Fibroblast of the aortic adventitia (primary cell): ENCODE measurements around the gene EXOC7. TPM values are rescaled to one million over a fixed set of nuclear protein-coding genes. Genes with fewer than 3 reads are reported as not detected.

Experiments used
- DNase-seq: peaks from one replicate; pipeline ENCODE4 v3.0.0-alpha.2; 2010; ENCODE audit warnings: low read depth
- H3K4me3 ChIP-seq: 2 replicates; pipeline ENCODE4 v1.5.1; 2011; ENCODE audit warnings: low read depth, mild to moderate bottlenecking, control low read depth, low read length, moderate library complexity
- total RNA-seq: library from RNA; depleted of rRNA; stranded (reverse); fragments of >200 nt; gene quantifications from 2 replicates; pipeline ENCODE4 v1.2.3, GENCODE V29; 2012; ENCODE audit warnings: low replicate concordance
- TF ChIP-seq, protein P1 (sequence below): IDR thresholded peaks from 2 replicates; pipeline ENCODE4 v1.5.1; 2011; ENCODE audit warnings: mild to moderate bottlenecking, low read length, control low read depth, inconsistent platforms; ENCODE audit not compliant: insufficient read depth

The EXOC7 gene
- total RNA-seq, 1 donor = 88.5 TPM

DNA sequence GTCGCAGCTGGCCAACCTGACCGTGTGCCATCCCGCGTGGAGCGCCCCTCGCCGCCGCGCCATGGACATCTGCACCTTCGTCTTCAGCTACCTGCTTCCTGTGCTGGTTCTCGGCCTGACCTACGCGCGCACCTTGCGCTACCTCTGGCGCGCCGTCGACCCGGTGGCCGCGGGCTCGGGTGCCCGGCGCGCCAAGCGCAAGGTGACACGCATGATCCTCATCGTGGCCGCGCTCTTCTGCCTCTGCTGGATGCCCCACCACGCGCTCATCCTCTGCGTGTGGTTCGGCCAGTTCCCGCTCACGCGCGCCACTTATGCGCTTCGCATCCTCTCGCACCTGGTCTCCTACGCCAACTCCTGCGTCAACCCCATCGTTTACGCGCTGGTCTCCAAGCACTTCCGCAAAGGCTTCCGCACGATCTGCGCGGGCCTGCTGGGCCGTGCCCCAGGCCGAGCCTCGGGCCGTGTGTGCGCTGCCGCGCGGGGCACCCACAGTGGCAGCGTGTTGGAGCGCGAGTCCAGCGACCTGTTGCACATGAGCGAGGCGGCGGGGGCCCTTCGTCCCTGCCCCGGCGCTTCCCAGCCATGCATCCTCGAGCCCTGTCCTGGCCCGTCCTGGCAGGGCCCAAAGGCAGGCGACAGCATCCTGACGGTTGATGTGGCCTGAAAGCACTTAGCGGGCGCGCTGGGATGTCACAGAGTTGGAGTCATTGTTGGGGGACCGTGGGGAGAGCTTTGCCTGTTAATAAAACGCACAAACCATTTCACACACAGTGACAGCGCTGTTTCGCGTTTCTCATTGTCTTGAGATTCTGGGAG lies 26.6 kb downstream of the EXOC7 start:
- DNase-seq = no peak
- TF ChIP-seq, protein P1, sequence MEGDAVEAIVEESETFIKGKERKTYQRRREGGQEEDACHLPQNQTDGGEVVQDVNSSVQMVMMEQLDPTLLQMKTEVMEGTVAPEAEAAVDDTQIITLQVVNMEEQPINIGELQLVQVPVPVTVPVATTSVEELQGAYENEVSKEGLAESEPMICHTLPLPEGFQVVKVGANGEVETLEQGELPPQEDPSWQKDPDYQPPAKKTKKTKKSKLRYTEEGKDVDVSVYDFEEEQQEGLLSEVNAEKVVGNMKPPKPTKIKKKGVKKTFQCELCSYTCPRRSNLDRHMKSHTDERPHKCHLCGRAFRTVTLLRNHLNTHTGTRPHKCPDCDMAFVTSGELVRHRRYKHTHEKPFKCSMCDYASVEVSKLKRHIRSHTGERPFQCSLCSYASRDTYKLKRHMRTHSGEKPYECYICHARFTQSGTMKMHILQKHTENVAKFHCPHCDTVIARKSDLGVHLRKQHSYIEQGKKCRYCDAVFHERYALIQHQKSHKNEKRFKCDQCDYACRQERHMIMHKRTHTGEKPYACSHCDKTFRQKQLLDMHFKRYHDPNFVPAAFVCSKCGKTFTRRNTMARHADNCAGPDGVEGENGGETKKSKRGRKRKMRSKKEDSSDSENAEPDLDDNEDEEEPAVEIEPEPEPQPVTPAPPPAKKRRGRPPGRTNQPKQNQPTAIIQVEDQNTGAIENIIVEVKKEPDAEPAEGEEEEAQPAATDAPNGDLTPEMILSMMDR = no peak
- H3K4me3 ChIP-seq = no peak overlapping the region

DNA sequence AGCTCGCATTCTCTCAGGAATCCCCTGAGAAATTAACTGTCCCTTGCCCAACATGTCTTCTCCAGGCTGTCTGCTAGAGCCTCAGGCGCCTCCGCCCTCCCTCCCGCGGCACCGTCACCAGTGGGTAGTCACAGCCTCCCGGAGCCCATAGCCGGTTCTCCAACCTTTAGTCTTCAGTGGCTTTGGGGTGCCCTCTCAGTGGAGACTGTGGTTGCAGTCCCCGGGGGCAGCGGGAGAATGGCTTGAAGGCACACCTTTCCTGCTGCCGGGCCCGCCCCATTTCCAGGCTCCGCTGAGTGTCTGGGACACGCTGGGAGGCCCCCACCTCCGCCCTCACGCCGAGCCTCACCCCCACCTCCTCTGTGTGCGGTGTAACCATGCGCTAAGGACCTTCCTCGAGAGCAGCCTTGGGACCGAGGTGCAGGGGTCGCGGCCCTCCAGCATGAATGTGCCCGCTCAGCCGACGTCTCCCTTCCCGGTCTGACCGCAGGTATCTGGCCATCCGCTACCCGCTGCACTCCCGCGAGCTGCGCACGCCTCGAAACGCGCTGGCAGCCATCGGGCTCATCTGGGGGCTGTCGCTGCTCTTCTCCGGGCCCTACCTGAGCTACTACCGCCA lies 27.3 kb downstream of the EXOC7 start:
- DNase-seq = no peak
- no peak overlapping the region for H3K4me3 ChIP-seq
- TF ChIP-seq, protein P1 = no peak

DNA sequence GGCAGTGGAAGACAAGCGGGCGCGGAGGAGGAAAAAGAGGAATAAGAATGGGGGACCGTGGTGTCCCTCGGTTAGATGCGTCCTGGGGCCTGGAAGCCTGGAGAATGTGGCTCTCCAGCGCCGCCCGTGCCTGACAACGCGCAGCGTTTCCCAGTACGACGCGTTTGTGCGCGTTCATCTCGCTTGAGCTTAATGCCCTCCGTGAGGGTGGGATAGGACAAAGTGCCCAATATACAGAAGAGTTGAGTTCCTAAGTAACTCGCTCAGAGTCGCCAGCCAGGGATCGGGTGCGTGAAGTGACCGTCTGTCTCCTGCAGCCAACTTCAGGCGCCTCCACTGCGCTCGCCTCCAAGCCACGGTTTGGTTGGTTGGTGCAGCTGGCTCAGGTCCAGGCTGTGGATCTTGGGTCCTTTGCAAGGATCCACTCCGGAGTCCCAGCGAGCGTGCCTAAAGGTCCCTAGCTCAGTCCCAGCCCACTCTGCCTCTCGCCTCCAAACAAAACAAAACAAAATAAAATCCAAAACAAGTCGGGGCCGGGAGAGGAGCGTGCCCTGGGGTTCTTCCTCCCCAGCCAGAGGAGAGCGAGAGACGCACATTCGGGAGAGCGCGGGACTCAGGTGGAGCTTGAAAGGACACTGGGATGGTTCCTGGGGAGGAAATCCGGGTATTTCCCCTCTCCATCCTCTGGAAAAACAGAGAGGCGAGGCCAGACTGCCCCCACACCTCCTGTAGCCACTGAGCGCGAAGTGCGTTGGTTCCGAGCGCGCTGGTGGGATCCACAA lies 28.0 kb downstream of the EXOC7 start:
- no peak overlapping the region for H3K4me3 ChIP-seq
- TF ChIP-seq, protein P1 = no peak
- DNase-seq = no peak

DNA sequence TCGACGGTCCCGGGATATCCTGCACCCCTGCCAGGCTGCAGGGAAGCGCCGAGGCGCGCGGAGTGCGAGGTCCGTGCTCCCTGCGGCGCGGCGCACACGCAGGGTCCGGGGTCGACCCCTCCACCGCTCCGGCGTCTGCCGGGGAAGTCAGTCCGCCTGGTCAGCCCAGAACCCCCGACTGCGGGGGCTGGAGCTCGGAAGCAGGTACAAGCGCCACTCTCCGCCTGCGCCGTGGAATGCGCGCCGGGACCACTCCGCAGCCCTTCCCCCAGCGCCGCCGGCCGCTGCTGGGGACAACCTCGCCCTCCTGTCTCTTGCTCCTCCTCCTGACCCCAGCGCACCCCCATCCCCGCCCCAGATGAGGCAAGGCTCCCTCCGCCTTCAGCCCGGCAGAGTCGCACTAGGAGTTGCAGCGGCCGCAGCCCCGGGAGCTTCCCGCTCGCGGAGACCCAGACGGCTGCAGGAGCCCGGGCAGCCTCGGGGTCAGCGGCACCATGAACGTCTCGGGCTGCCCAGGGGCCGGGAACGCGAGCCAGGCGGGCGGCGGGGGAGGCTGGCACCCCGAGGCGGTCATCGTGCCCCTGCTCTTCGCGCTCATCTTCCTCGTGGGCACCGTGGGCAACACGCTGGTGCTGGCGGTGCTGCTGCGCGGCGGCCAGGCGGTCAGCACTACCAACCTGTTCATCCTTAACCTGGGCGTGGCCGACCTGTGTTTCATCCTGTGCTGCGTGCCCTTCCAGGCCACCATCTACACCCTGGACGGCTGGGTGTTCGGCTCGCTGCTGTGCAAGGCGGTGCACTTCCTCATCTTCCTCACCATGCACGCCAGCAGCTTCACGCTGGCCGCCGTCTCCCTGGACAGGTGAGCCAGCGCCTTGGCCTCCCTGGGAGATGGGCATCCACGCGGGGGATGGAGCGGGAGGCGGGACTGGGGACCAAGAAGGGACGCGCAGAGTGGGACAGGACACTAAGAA lies 28.9 kb downstream of the EXOC7 start, which contains the start of gene GALR2:
TSS of gene GALR2 (plus strand) at position 392 of the 974 bp plus-strand sequence. CDS start at position 495, 103 bp downstream.
- TF ChIP-seq, protein P1 = no peak
- no peak for DNase-seq
- no peak within 1 kb of the TSS for H3K4me3 ChIP-seq

DNA sequence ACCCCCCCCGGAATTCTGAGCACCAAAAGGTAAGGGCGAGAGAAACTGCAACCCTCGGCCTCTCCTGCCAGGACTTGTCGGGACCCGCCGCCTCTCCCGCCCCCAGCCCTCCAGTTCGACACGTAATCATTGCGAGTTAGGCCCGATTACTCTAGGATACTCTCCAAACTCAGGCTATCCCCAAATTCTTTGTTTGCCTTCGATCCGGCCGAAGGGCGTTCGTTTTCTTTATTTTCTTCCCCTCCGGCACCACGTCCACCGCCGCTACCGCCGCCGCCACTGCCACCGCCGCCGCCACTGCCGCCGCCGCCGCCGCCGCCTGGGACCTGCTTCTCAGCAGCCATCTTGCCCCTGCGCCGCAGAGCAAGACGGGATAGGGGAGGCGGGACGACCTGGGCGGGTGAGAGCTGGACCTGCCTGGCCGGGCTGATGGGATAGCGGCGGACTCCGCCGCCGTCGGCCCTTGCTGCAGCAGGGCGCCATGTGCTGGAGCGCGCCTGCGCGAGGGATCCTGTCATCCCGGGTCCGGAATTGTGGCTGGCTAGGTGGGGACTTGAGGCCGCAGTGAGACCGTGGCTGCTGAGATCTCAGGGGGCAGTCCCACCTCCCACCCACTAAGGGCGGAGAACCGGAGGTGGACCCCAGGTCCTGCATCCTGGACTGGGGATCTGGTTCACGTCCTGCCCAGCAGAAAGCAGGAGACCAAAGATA lies 31.3 kb downstream of the EXOC7 start, which contains the start of gene SRP68:
TSS of gene SRP68 (minus strand) at position 370 of the 711 bp plus-strand sequence. CDS start at position 344, 26 bp downstream.
- peak within 1 kb of the TSS; percentile 98 for H3K4me3 ChIP-seq
- DNase-seq = peak; percentile 85
- TF ChIP-seq, protein P1 = no peak
